Measurements from ENCODE around the gene RSF1. TPM values are rescaled to one million over a fixed set of nuclear protein-coding genes. Genes with fewer than 3 reads are reported as not detected.

Gene RSF1
- total RNA-seq, 2 donors from 2014 or later: 25.5 to 46.2 TPM

- TF ChIP-seq POLR2AphosphoS5 (IDR thresholded peaks at IDR 0.05) (no peak), CTCF (IDR thresholded peaks at IDR 0.05) (no peak), POLR2A (IDR thresholded peaks at IDR 0.05) (no peak)
- WGBS: 90% methylated on average over 4 of the region's 4 CpGs
- H3K27ac ChIP-seq: no peak overlapping the region
- intact Hi-C loops (cut with DNase I): no loop called here
- H3K27me3 ChIP-seq (replicated peaks; ENCODE audit: insufficient read depth): no peaks in the 10 kb centered on the region
- H3K9me3 ChIP-seq: no peaks in the 10 kb centered on the region
- H3K4me1 ChIP-seq (replicated peaks): no peaks in the 10 kb centered on the region
- no peak for DNase-seq (ENCODE audit: low spot score)
- H3K4me3 ChIP-seq: no peak overlapping the region
- no peaks in the 10 kb centered on the region for H3K36me3 ChIP-seq
These were observed 29.2 kb downstream of the RSF1 start for GRCh38 chr11:77791301-77791700.

GRCh38 chr11:77789731-77790476 is 30.6 kb downstream of the RSF1 start:
- no peak for DNase-seq (ENCODE audit: low spot score)
- H3K27me3 ChIP-seq (replicated peaks; ENCODE audit: insufficient read depth): no peaks in the 10 kb centered on the region
- H3K9me3 ChIP-seq: no peaks in the 10 kb centered on the region
- intact Hi-C loops (cut with DNase I): no loop called here
- 99% methylated on average over 5 of the region's 5 CpGs for WGBS
- no peak for TF ChIP-seq POLR2AphosphoS5 (IDR thresholded peaks at IDR 0.05)
- TF ChIP-seq CTCF (IDR thresholded peaks at IDR 0.05): no peak
- TF ChIP-seq POLR2A (IDR thresholded peaks at IDR 0.05): no peak
- no peaks in the 10 kb centered on the region for H3K36me3 ChIP-seq
- no peak overlapping the region for H3K27ac ChIP-seq
- no peaks in the 10 kb centered on the region for H3K4me1 ChIP-seq (replicated peaks)
- H3K4me3 ChIP-seq: no peak overlapping the region

GRCh38 chr11:77789061-77789730 is 31.3 kb downstream of the RSF1 start:
- no peak for DNase-seq (ENCODE audit: low spot score)
- no peak for TF ChIP-seq POLR2A (IDR thresholded peaks at IDR 0.05)
- intact Hi-C loops (cut with DNase I): no loop called here
- Histone ChIP-seq H3K9me3 (no peaks in the 10 kb centered on the region), H3K27ac (no peak overlapping the region), H3K4me1 (replicated peaks) (no peaks in the 10 kb centered on the region), H3K4me3 (no peak overlapping the region), H3K36me3 (no peaks in the 10 kb centered on the region), H3K27me3 (replicated peaks; ENCODE audit: insufficient read depth) (no peaks in the 10 kb centered on the region)
- 86% methylated on average over 9 of the region's 11 CpGs for WGBS

GRCh38 chr11:77784572-77784971 is 36.0 kb downstream of the RSF1 start:
- no peak overlapping the region for H3K4me3 ChIP-seq
- intact Hi-C loops (cut with DNase I): no loop called here
- 51% methylated on average over 3 of the region's 3 CpGs for WGBS

GRCh38 chr11:77783025-77783424 is 37.5 kb downstream of the RSF1 start:
- 96% methylated on average over 1 of the region's 1 CpG for WGBS
- intact Hi-C loops (cut with DNase I): no loop called here

More at GRCh38 chr11:77784572-77784971, 36.0 kb downstream of the RSF1 start:
- H3K9me3 ChIP-seq: no peaks in the 10 kb centered on the region
- TF ChIP-seq POLR2AphosphoS5 (IDR thresholded peaks at IDR 0.05) (no peak), CTCF (IDR thresholded peaks at IDR 0.05) (no peak), POLR2A (IDR thresholded peaks at IDR 0.05) (no peak)
- no peaks in the 10 kb centered on the region for H3K27me3 ChIP-seq (replicated peaks; ENCODE audit: insufficient read depth)
- H3K27ac ChIP-seq: no peak overlapping the region
- no peaks in the 10 kb centered on the region for H3K4me1 ChIP-seq (replicated peaks)
- DNase-seq (ENCODE audit: low spot score): no peak
- H3K36me3 ChIP-seq: no peaks in the 10 kb centered on the region

More at GRCh38 chr11:77783025-77783424, 37.5 kb downstream of the RSF1 start:
- Histone ChIP-seq H3K36me3 (no peaks in the 10 kb centered on the region), H3K27me3 (replicated peaks; ENCODE audit: insufficient read depth) (no peaks in the 10 kb centered on the region), H3K9me3 (no peaks in the 10 kb centered on the region), H3K4me1 (replicated peaks) (no peaks in the 10 kb centered on the region), H3K27ac (no peak overlapping the region), H3K4me3 (no peak overlapping the region)
- TF ChIP-seq POLR2A (IDR thresholded peaks at IDR 0.05): no peak
- no peak for TF ChIP-seq POLR2AphosphoS5 (IDR thresholded peaks at IDR 0.05)
- TF ChIP-seq CTCF (IDR thresholded peaks at IDR 0.05): no peak
- no peak for DNase-seq (ENCODE audit: low spot score)
